A673 (cell line): ENCODE data around the gene LARGE1.

Experiments
- EZH2 ChIP-seq: fragments of 200-600 bp; sonication (generic); IDR thresholded peaks from 2 replicates; pipeline ENCODE4 v1.6.1; 2017; ENCODE audit warnings: borderline replicate concordance, low read depth, mild to moderate bottlenecking, mixed read lengths, antibody characterized with exemption, low read length; ENCODE audit not compliant: poor library complexity, severe bottlenecking
- TF ChIP-seq, protein P1 (sequence below): fragments of 300-800, 200-600 bp; sonication (generic); conservative IDR thresholded peaks from 2 replicates; pipeline ENCODE4 v1.5.1; 2017; ENCODE audit warnings: low read depth, mild to moderate bottlenecking, antibody characterized with exemption, low read length, moderate library complexity, mixed read lengths

- no peak for TF ChIP-seq EZH2
- TF ChIP-seq, protein P1, sequence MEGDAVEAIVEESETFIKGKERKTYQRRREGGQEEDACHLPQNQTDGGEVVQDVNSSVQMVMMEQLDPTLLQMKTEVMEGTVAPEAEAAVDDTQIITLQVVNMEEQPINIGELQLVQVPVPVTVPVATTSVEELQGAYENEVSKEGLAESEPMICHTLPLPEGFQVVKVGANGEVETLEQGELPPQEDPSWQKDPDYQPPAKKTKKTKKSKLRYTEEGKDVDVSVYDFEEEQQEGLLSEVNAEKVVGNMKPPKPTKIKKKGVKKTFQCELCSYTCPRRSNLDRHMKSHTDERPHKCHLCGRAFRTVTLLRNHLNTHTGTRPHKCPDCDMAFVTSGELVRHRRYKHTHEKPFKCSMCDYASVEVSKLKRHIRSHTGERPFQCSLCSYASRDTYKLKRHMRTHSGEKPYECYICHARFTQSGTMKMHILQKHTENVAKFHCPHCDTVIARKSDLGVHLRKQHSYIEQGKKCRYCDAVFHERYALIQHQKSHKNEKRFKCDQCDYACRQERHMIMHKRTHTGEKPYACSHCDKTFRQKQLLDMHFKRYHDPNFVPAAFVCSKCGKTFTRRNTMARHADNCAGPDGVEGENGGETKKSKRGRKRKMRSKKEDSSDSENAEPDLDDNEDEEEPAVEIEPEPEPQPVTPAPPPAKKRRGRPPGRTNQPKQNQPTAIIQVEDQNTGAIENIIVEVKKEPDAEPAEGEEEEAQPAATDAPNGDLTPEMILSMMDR, result no peak
Measured at GRCh38 chr22:33787645-33788456, 132.4 kb downstream of the LARGE1 start.
